ENCODE results near the gene MAPK4.

DNA sequence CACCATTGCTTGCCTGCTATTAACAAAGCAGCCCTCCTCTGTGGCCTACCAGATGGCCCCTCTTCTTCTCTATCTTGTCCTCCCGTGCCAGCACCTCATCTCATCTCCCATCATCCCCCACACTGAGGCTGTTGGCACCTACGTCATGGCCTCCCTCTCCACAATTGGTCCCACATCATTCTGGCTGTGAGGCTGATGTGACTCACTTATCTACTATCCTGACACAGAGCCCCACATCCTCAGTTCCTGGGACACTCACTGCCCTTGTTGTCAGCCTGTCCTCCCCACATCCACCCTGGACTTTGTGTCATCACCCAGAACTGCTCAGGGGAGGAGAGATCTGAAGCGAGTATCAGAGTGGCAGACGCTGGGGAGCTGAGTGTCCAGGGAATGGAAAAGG, 157.0 kb downstream of the MAPK4 start:
- TF ChIP-seq POLR2A (IDR thresholded peaks at IDR 0.05) (no peak), POLR2AphosphoS5 (IDR thresholded peaks at IDR 0.05; ENCODE audit: insufficient read depth in 1 of 2, low read depth in 1 of 2) (no peak)
- TF ChIP-seq, protein P1, sequence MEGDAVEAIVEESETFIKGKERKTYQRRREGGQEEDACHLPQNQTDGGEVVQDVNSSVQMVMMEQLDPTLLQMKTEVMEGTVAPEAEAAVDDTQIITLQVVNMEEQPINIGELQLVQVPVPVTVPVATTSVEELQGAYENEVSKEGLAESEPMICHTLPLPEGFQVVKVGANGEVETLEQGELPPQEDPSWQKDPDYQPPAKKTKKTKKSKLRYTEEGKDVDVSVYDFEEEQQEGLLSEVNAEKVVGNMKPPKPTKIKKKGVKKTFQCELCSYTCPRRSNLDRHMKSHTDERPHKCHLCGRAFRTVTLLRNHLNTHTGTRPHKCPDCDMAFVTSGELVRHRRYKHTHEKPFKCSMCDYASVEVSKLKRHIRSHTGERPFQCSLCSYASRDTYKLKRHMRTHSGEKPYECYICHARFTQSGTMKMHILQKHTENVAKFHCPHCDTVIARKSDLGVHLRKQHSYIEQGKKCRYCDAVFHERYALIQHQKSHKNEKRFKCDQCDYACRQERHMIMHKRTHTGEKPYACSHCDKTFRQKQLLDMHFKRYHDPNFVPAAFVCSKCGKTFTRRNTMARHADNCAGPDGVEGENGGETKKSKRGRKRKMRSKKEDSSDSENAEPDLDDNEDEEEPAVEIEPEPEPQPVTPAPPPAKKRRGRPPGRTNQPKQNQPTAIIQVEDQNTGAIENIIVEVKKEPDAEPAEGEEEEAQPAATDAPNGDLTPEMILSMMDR (IDR thresholded peaks at IDR 0.05) = no peak
